Esophagus squamous epithelium (tissue), 4 donors: ENCODE measurements around the gene EED.

ENCODE experiments used
- POLR2A ChIP-seq, 4 donors: fragments of 450-650 bp; IDR thresholded peaks; one replicate each; pipeline ENCODE4 v1.6.1; 2017; ENCODE audit warnings: antibody characterized with exemption in 4 of 4, mild to moderate bottlenecking in 4 of 4, moderate library complexity in 3 of 4
- TF ChIP-seq, protein P1 (sequence below), 6 experiments: fragments of 450-650 bp in 4 of 6; fragments of 200-600 bp in 2 of 6; sonication (generic) in 2 of 6; IDR thresholded peaks; one replicate each; pipeline ENCODE4 v1.5.1; 2016 to 2019; ENCODE audit warnings: antibody characterized with exemption in 6 of 6, mild to moderate bottlenecking in 4 of 6, moderate library complexity in 4 of 6

DNA sequence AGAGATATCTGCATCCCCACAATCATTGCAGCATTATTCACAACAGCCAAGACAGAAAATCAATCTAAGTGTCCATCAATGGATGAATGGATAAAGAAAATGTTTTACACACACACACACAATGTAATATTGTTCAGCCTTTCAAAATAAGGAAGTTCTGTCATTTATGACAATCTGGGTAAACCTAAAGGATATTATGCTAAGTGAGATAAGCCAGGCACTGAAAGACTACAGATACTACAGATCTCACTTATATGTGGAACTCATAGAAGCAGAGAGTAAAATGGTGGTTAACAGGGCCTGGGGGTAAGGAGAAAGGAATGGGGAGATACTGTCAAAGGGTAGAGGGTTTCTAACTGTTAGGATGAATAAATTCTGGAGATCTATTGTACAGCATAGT lies 36.0 kb upstream of the EED start:
- TF ChIP-seq, protein P1, sequence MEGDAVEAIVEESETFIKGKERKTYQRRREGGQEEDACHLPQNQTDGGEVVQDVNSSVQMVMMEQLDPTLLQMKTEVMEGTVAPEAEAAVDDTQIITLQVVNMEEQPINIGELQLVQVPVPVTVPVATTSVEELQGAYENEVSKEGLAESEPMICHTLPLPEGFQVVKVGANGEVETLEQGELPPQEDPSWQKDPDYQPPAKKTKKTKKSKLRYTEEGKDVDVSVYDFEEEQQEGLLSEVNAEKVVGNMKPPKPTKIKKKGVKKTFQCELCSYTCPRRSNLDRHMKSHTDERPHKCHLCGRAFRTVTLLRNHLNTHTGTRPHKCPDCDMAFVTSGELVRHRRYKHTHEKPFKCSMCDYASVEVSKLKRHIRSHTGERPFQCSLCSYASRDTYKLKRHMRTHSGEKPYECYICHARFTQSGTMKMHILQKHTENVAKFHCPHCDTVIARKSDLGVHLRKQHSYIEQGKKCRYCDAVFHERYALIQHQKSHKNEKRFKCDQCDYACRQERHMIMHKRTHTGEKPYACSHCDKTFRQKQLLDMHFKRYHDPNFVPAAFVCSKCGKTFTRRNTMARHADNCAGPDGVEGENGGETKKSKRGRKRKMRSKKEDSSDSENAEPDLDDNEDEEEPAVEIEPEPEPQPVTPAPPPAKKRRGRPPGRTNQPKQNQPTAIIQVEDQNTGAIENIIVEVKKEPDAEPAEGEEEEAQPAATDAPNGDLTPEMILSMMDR (IDR thresholded peaks at IDR 0.05) = no peak
- no peak for TF ChIP-seq POLR2A (IDR thresholded peaks at IDR 0.05)
